ENCODE data around the gene TREML4. TPM values are rescaled to one million over a fixed set of nuclear protein-coding genes. Genes with fewer than 3 reads are reported as not detected.

TREML4 gene
- total RNA-seq, 1 donor: not detected

GRCh38 chr6:41216616-41217015 lies 11.5 kb upstream of the TREML4 start:
- no peak overlapping the region for H3K27ac ChIP-seq (ENCODE audit: low read depth, low read length)
- no peaks in the 10 kb centered on the region for H3K79me2 ChIP-seq (ENCODE audit: insufficient read depth, low read length)
- H3K4me2 ChIP-seq (ENCODE audit: insufficient read depth, low read length): no peak overlapping the region
- no peaks in the 10 kb centered on the region for H4K20me1 ChIP-seq (ENCODE audit: insufficient read depth, low read length)
- no peak overlapping the region for H2AFZ ChIP-seq (ENCODE audit: low read length)
- DNase-seq (ENCODE audit: insufficient read length, low spot score, missing footprints): no peak
- H3K27me3 ChIP-seq (ENCODE audit: insufficient read depth, low read length): no peaks in the 10 kb centered on the region
- H3K9me3 ChIP-seq (ENCODE audit: low read depth, low read length): no peaks in the 10 kb centered on the region
- TF ChIP-seq CTCF (IDR thresholded peaks at IDR 0.05; ENCODE audit: extremely low read depth, low read depth, low read length): no peak
- no peaks in the 10 kb centered on the region for H3K36me3 ChIP-seq (ENCODE audit: insufficient read depth, low read length)
- H3K4me3 ChIP-seq (ENCODE audit: insufficient read depth, low read length): no peak overlapping the region
- H3K4me1 ChIP-seq (ENCODE audit: insufficient read depth, low read length): no peaks in the 10 kb centered on the region

GRCh38 chr6:41222045-41222444 lies 6.1 kb upstream of the TREML4 start:
- H4K20me1 ChIP-seq (ENCODE audit: insufficient read depth, low read length): no peaks in the 10 kb centered on the region
- no peak overlapping the region for H3K4me3 ChIP-seq (ENCODE audit: insufficient read depth, low read length)
- no peaks in the 10 kb centered on the region for H3K9me3 ChIP-seq (ENCODE audit: low read depth, low read length)
- H3K4me1 ChIP-seq (ENCODE audit: insufficient read depth, low read length): no peaks in the 10 kb centered on the region
- peaks cover 8% of the 10 kb centered on the region for H3K27me3 ChIP-seq (ENCODE audit: insufficient read depth, low read length)
- H3K36me3 ChIP-seq (ENCODE audit: insufficient read depth, low read length): no peaks in the 10 kb centered on the region
- TF ChIP-seq CTCF (IDR thresholded peaks at IDR 0.05; ENCODE audit: extremely low read depth, low read depth, low read length): no peak
- H3K27ac ChIP-seq (ENCODE audit: low read depth, low read length): no peak overlapping the region
- H2AFZ ChIP-seq (ENCODE audit: low read length): no peak overlapping the region
- DNase-seq (ENCODE audit: insufficient read length, low spot score, missing footprints): no peak
- no peak overlapping the region for H3K4me2 ChIP-seq (ENCODE audit: insufficient read depth, low read length)
- no peaks in the 10 kb centered on the region for H3K79me2 ChIP-seq (ENCODE audit: insufficient read depth, low read length)

GRCh38 chr6:41222513-41222912 lies 5.6 kb upstream of the TREML4 start:
- Histone ChIP-seq H3K36me3 (ENCODE audit: insufficient read depth, low read length) (no peaks in the 10 kb centered on the region), H3K4me1 (ENCODE audit: insufficient read depth, low read length) (no peaks in the 10 kb centered on the region), H3K9me3 (ENCODE audit: low read depth, low read length) (no peaks in the 10 kb centered on the region), H3K4me3 (ENCODE audit: insufficient read depth, low read length) (no peak overlapping the region), H2AFZ (ENCODE audit: low read length) (no peak overlapping the region), H3K27ac (ENCODE audit: low read depth, low read length) (no peak overlapping the region), H3K27me3 (ENCODE audit: insufficient read depth, low read length) (peaks cover 13% of the 10 kb centered on the region), H4K20me1 (ENCODE audit: insufficient read depth, low read length) (no peaks in the 10 kb centered on the region), H3K79me2 (ENCODE audit: insufficient read depth, low read length) (no peaks in the 10 kb centered on the region), H3K4me2 (ENCODE audit: insufficient read depth, low read length) (no peak overlapping the region)
- DNase-seq (ENCODE audit: insufficient read length, low spot score, missing footprints): no peak
- TF ChIP-seq CTCF (IDR thresholded peaks at IDR 0.05; ENCODE audit: extremely low read depth, low read depth, low read length): no peak

- H3K4me2 ChIP-seq (ENCODE audit: insufficient read depth, low read length): no peak overlapping the region
- H3K27me3 ChIP-seq (ENCODE audit: insufficient read depth, low read length): peaks cover 13% of the 10 kb centered on the region
- no peaks in the 10 kb centered on the region for H4K20me1 ChIP-seq (ENCODE audit: insufficient read depth, low read length)
- no peak overlapping the region for H3K27ac ChIP-seq (ENCODE audit: low read depth, low read length)
- no peak for TF ChIP-seq CTCF (IDR thresholded peaks at IDR 0.05; ENCODE audit: extremely low read depth, low read depth, low read length)
- H3K4me3 ChIP-seq (ENCODE audit: insufficient read depth, low read length): no peak overlapping the region
- H3K4me1 ChIP-seq (ENCODE audit: insufficient read depth, low read length): no peaks in the 10 kb centered on the region
- no peaks in the 10 kb centered on the region for H3K79me2 ChIP-seq (ENCODE audit: insufficient read depth, low read length)
- H2AFZ ChIP-seq (ENCODE audit: low read length): no peak overlapping the region
- no peaks in the 10 kb centered on the region for H3K9me3 ChIP-seq (ENCODE audit: low read depth, low read length)
- DNase-seq (ENCODE audit: insufficient read length, low spot score, missing footprints): no peak
- no peaks in the 10 kb centered on the region for H3K36me3 ChIP-seq (ENCODE audit: insufficient read depth, low read length)
Observed at GRCh38 chr6:41224800-41225199, 3.3 kb upstream of the TREML4 start.
